K562 (cell line): ENCODE measurements around the gene FGR. TPM values are rescaled to one million over a fixed set of nuclear protein-coding genes. Genes with fewer than 3 reads are reported as not detected.
A peak's percentile ranks its signal among the peaks of the same experiment; 100 is the strongest.

Experiments used
- ATF7 ChIP-seq: fragments of 450-650 bp; IDR thresholded peaks from 2 replicates; pipeline ENCODE4 v1.7.1; 2014; ENCODE audit warnings: mild to moderate bottlenecking, moderate library complexity
- CBFA2T2 ChIP-seq: fragments of 450-650 bp; conservative IDR thresholded peaks from 2 replicates; pipeline ENCODE4 v1.6.1; 2017; ENCODE audit warnings: mild to moderate bottlenecking
- CGGBP1 ChIP-seq: fragments of 250-450 bp; sonication (Bioruptor Pico); IDR thresholded peaks from 2 replicates; pipeline ENCODE4 v1.9.0; 2021; ENCODE audit warnings: mild to moderate bottlenecking
- CREBBP ChIP-seq: IDR thresholded peaks from one replicate; pipeline ENCODE4 v1.6.1; 2012; ENCODE audit warnings: low read depth, mild to moderate bottlenecking, control low read depth, inconsistent platforms, low read length
- E2F3 ChIP-seq: fragments of 250-450 bp; sonication (Bioruptor Pico); IDR thresholded peaks from 2 replicates; pipeline ENCODE4 v1.4.0; 2020; ENCODE audit warnings: mild to moderate bottlenecking
- ELK1 ChIP-seq: sonication (generic); formaldehyde crosslinking; IDR thresholded peaks from 2 replicates; pipeline ENCODE4 v1.8.1; 2022; ENCODE audit warnings: missing genetic modification reagents
- FOXA1 ChIP-seq: fragments of 450-650 bp; IDR thresholded peaks from 2 replicates; pipeline ENCODE4 v1.6.1; 2016; ENCODE audit warnings: mild to moderate bottlenecking, borderline replicate concordance
- HNRNPL ChIP-seq: fragments of 200-400 bp; formaldehyde crosslinking; IDR thresholded peaks from 2 replicates; pipeline ENCODE4 v1.6.1; 2017; ENCODE audit warnings: low read depth, mild to moderate bottlenecking, low read length
- JUND ChIP-seq, 2 experiments: IDR thresholded peaks; 2 replicates in 1 of 2; 3 replicates in 1 of 2; pipeline ENCODE4 v1.6.1; 2011; ENCODE audit warnings: borderline replicate concordance in 2 of 2, low read depth in 2 of 2, low read length in 2 of 2, improper control_type of control experiment in 1 of 2, missing biosample characterization in 1 of 2, missing genetic modification characterization in 1 of 2, missing genetic modification reagents in 1 of 2
- MXD1 ChIP-seq: fragments of 250-450 bp; sonication (Bioruptor Pico); IDR thresholded peaks from 2 replicates; pipeline ENCODE4 v1.8.0; 2021; ENCODE audit warnings: borderline replicate concordance, mild to moderate bottlenecking, moderate library complexity; ENCODE audit not compliant: poor library complexity, severe bottlenecking
- NFATC3 ChIP-seq: fragments of 450-650 bp; IDR thresholded peaks from 2 replicates; pipeline ENCODE4 v1.6.1; 2017; ENCODE audit warnings: mild to moderate bottlenecking
- NFE2 ChIP-seq: IDR thresholded peaks from 2 replicates; pipeline ENCODE4 v1.6.1; 2014; ENCODE audit warnings: antibody characterized with exemption, low read depth
- PHF20 ChIP-seq: fragments of 450-650 bp; IDR thresholded peaks from 2 replicates; pipeline ENCODE4 v1.6.1; 2018; ENCODE audit not compliant: partially characterized antibody
- PHF21A ChIP-seq: fragments of 450-650 bp; IDR thresholded peaks from 2 replicates; pipeline ENCODE4 v1.6.1; 2017; ENCODE audit warnings: low read depth, borderline replicate concordance
- PRMT5 ChIP-seq: sonication (generic); formaldehyde crosslinking; IDR thresholded peaks from 2 replicates; pipeline ENCODE4 v1.5.0; 2020; ENCODE audit warnings: missing genetic modification reagents
- SIN3B ChIP-seq: fragments of 450-650 bp; IDR thresholded peaks from 2 replicates; pipeline ENCODE4 v1.6.1; 2017; ENCODE audit warnings: low read depth, mild to moderate bottlenecking, moderate library complexity
- SMARCE1 ChIP-seq: fragments of 450-650 bp; IDR thresholded peaks from 2 replicates; pipeline ENCODE4 v1.7.1; 2016; ENCODE audit warnings: mild to moderate bottlenecking
- TCFL5 ChIP-seq: fragments of 250-450 bp; sonication (Bioruptor Pico); conservative IDR thresholded peaks from 2 replicates; pipeline ENCODE4 v1.6.1; 2021; ENCODE audit warnings: mild to moderate bottlenecking, moderate library complexity, matching md5 sums
- U2AF1 ChIP-seq: fragments of 200-400 bp; formaldehyde crosslinking; optimal IDR thresholded peaks from 2 replicates; pipeline ENCODE3; 2017; ENCODE audit warnings: mild to moderate bottlenecking, low read depth, low read length, moderate library complexity
- USF1 ChIP-seq: sonication (generic); formaldehyde crosslinking; IDR thresholded peaks from 2 replicates; pipeline ENCODE4 v1.9.0; 2022; ENCODE audit warnings: mild to moderate bottlenecking, missing genetic modification reagents
- XRCC3 ChIP-seq: fragments of 450-650 bp; IDR thresholded peaks from 2 replicates; pipeline ENCODE4 v1.6.1; 2017; ENCODE audit warnings: mild to moderate bottlenecking, moderate library complexity
- ZC3H8 ChIP-seq: fragments of 450-650 bp; IDR thresholded peaks from 2 replicates; pipeline ENCODE4 v1.6.1; 2017
- ZFX ChIP-seq: sonication (generic); formaldehyde crosslinking; IDR thresholded peaks from 2 replicates; pipeline ENCODE4 v1.8.0; 2022; ENCODE audit warnings: mild to moderate bottlenecking, missing genetic modification reagents, moderate library complexity
- ZHX1 ChIP-seq: fragments of 150-350 bp; conservative IDR thresholded peaks from 2 replicates; pipeline ENCODE4 v1.6.1; 2014; ENCODE audit warnings: low read length
- ZNF239 ChIP-seq: fragments of 250-450 bp; sonication (Bioruptor Pico); IDR thresholded peaks from 2 replicates; pipeline ENCODE4 v1.4.0; 2020; ENCODE audit warnings: mild to moderate bottlenecking
- ZSCAN29 ChIP-seq: fragments of 450-650 bp; IDR thresholded peaks from 2 replicates; pipeline ENCODE4 v1.6.1; 2017
- polyA plus RNA-seq, 8 experiments: library from polyadenylated mRNA; depleted of rRNA in 4 of 8; stranded (reverse) in 5 of 8; unstranded in 3 of 8; fragments of >200 nt; fragmentation: Nextera tagmentation in 2 of 8; fragmentation: Illumina TruSeq in 1 of 8; extraction: Ambion mirVana in 2 of 8; extraction: Trizol in 1 of 8; gene quantifications; 2 replicates each; pipeline versions ENCODE4 v1.2.1 to v1.2.3, GENCODE V29; 2011 to 2014; ENCODE audit warnings: inconsistent platforms in 1 of 8, missing spikeins in 1 of 8
- total RNA-seq, 7 experiments: library from RNA; depleted of rRNA in 6 of 7; stranded (reverse); fragments of >200 nt in 6 of 7; fragmentation: Illumina TruSeq in 2 of 7; extraction: Trizol in 2 of 7; gene quantifications; 2 replicates each; pipeline versions ENCODE4 v1.2.1 to v1.2.3, GENCODE V29; 2011 to 2021; ENCODE audit warnings: low replicate concordance in 1 of 7

FGR gene
- total and polyA plus RNA-seq, 9 of the 15 experiments (the other 6 are each of a cell fraction or from before 2014, with no cell fraction given), result 0.04 to 0.11 TPM; not detected in 7

GRCh38 chr1:27659497-27660299, 24.7 kb upstream of the FGR start (continued):
- TF ChIP-seq ZHX1, result no peak
- TF ChIP-seq XRCC3, result no peak
- TF ChIP-seq ELK1 (CRISPR knock-in tag), result no peak
- no peak for TF ChIP-seq U2AF1
- TF ChIP-seq NFE2, result no peak
- TF ChIP-seq ZFX (CRISPR knock-in tag), result peak; percentile 70
- TF ChIP-seq CREBBP, result no peak
- peak; percentile 74 for TF ChIP-seq JUND (IDR thresholded peaks at IDR 0.05; ENCODE audit: borderline replicate concordance, low read depth, low read length)
- peak; percentile 28; the same call in 1 of the 3 replicates for TF ChIP-seq JUND (tag; IDR thresholded peaks at IDR 0.05; ENCODE audit: borderline replicate concordance, low read depth, low read length)
- no peak for TF ChIP-seq CGGBP1
- TF ChIP-seq ATF7, result peak; percentile 86
- TF ChIP-seq E2F3, result no peak
- no peak for TF ChIP-seq MXD1 (CRISPR knock-in tag)
- no peak for TF ChIP-seq ZSCAN29
- TF ChIP-seq FOXA1, result no peak
- TF ChIP-seq SMARCE1, result no peak
- TF ChIP-seq USF1, result no peak
- no peak for TF ChIP-seq CBFA2T2
- TF ChIP-seq SIN3B, result no peak
- peak; percentile 42; the same call in 1 of the 2 replicates for TF ChIP-seq HNRNPL
- TF ChIP-seq ZC3H8, result no peak
- TF ChIP-seq PHF20, result peak; percentile 24
- no peak for TF ChIP-seq TCFL5 (CRISPR knock-in tag)
- no peak for TF ChIP-seq PHF21A
- no peak for TF ChIP-seq ZNF239 (CRISPR knock-in tag)
- TF ChIP-seq PRMT5 (CRISPR knock-in tag), result no peak
- no peak for TF ChIP-seq NFATC3
